Breast epithelium (tissue), 3 donors: ENCODE data around the gene ZNF763.

Source experiments
- POLR2AphosphoS5 ChIP-seq, 3 donors: sonication (generic); formaldehyde crosslinking; IDR thresholded peaks; one replicate each; pipeline ENCODE4 v1.6.1; 2017; ENCODE audit warnings: antibody characterized with exemption in 3 of 3
- TF ChIP-seq, protein P1 (sequence below), 3 donors: fragments of 450-650 bp; IDR thresholded peaks; one replicate each; pipeline ENCODE4 v1.5.1; 2016 to 2017; ENCODE audit warnings: antibody characterized with exemption in 3 of 3, mild to moderate bottlenecking in 3 of 3, moderate library complexity in 3 of 3

DNA sequence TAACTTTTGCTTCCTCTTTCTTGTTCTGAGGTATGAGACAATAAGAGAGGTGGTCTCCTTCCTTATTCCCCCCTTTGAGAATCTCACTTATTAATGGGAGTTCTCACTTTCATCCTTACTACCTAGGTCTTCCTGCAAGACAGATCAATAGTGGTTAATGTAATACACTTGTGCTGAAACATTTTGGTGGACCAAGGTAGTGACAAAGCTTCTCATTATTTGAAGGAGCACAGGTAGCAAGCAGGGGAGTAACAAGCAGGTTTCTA lies 22.1 kb upstream of the ZNF763 start:
- TF ChIP-seq, protein P1, sequence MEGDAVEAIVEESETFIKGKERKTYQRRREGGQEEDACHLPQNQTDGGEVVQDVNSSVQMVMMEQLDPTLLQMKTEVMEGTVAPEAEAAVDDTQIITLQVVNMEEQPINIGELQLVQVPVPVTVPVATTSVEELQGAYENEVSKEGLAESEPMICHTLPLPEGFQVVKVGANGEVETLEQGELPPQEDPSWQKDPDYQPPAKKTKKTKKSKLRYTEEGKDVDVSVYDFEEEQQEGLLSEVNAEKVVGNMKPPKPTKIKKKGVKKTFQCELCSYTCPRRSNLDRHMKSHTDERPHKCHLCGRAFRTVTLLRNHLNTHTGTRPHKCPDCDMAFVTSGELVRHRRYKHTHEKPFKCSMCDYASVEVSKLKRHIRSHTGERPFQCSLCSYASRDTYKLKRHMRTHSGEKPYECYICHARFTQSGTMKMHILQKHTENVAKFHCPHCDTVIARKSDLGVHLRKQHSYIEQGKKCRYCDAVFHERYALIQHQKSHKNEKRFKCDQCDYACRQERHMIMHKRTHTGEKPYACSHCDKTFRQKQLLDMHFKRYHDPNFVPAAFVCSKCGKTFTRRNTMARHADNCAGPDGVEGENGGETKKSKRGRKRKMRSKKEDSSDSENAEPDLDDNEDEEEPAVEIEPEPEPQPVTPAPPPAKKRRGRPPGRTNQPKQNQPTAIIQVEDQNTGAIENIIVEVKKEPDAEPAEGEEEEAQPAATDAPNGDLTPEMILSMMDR (IDR thresholded peaks at IDR 0.05) = no peak
- TF ChIP-seq POLR2AphosphoS5 (IDR thresholded peaks at IDR 0.05) = no peak
